ENCODE results near the gene KLK5.
"Not testable (repeated sequence)": the region's sequence is repeated elsewhere in the genome, so short reads cannot be mapped to it uniquely, and the experiment has no call there.

Gene KLK5, protein sequence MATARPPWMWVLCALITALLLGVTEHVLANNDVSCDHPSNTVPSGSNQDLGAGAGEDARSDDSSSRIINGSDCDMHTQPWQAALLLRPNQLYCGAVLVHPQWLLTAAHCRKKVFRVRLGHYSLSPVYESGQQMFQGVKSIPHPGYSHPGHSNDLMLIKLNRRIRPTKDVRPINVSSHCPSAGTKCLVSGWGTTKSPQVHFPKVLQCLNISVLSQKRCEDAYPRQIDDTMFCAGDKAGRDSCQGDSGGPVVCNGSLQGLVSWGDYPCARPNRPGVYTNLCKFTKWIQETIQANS

GRCh38 chr19:50952910-50953309 is at the start of gene KLK5:
TSS of gene KLK5 (minus strand) at chr19:50953038. CDS start at chr19:50952657, 381 bp downstream.
- DNase-seq (ENCODE audit: low spot score): no peak

DNA sequence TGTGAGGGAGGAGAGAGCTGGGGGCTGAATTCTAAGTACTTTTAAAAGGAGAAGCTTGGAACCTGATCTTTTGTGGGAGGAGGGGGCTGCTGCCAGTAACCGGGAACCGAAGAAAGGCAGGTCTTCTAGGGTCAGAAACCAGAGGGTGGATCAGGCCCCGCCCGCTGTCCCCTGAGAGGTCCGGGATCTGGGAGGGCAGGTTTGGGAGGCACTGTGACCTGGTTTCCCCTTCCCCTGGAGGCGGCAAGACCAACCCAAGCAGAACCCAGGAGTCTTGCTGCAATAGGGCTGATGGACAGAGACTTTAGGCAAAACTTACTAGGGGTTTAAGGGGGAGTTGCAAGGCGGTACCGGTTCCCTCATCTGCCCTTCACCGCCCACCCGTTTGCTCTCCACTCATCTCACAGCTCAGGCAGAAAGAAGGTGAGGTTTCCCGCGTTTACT is 49.3 kb upstream of the KLK5 start:
- no peak for DNase-seq (ENCODE audit: low spot score)

GRCh38 chr19:51001515-51001914 is 48.7 kb upstream of the KLK5 start, which contains the start of gene KLK8:
TSS of gene KLK8 (minus strand) at chr19:51001604. CDS start at chr19:51001167, 437 bp downstream.
- DNase-seq (ENCODE audit: low spot score): no peak

- no peak for DNase-seq (ENCODE audit: low spot score)
Observed at GRCh38 chr19:51000981-51001380, 48.1 kb upstream of the KLK5 start.

DNA sequence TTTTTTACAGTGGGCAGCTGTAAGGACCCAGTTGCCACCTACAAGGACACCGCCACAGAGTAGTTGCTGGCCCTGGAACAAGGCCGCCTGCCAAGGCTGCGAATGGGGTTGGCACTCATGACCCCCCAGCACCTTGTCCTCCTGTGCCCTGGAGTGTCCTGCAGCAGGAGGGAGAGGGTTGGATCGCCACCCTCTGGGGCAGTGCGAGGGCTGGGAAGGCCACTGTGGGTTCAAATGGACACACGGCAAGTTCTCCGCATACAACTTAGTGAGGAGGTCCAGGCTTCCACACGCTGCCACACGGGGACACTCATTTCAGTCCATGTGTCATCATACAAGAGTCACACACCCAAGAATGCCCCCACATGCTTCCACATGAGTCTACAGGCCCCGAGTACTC is 47.6 kb upstream of the KLK5 start:
- no peak for DNase-seq (ENCODE audit: low spot score)

DNA sequence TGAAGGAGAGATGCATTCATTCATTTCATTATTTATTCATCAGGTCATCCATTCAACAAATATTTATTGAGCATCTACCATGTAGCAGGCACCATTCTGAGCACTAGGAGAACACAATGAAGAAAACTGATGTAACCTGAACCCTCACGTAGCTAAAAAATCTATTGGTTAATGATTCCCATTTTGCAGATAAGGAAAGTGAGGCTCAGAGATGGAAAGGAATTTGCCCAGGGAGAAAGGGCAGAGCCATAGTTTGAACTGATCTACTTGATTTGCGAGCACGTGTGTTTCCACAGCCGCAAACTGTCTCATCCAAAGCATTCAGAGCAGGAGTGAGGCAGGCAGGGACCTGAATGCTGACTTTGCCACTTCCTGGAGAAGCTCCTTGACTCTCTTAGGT is 45.8 kb upstream of the KLK5 start:
- no peak for DNase-seq (ENCODE audit: low spot score)

GRCh38 chr19:50998061-50998460 is 45.2 kb upstream of the KLK5 start:
- DNase-seq (ENCODE audit: low spot score): no peak

GRCh38 chr19:50994129-50994528 is 41.3 kb upstream of the KLK5 start:
- no peak for DNase-seq (ENCODE audit: low spot score)

GRCh38 chr19:50992666-50993035 is 39.8 kb upstream of the KLK5 start:
- no peak for DNase-seq (ENCODE audit: low spot score)

DNA sequence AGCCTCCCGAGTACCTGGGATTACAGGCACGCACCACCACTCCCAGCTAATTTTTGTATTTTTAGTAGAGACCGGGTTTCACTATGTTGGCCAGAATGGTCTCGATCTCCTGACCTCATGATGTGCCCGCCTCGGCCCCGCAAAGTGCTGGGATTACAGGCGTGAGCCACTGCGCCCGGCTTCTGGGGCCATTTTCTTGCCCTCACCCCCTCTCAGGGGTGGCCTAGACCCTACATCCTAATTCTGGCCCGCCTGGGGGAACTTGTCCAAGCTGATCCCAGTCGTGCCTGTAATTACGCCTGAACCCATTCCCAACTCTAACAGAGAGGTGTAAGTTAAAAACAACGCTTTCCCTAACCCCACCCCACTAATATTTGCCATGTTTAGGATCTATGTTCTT is 31.6 kb upstream of the KLK5 start:
- DNase-seq (ENCODE audit: low spot score): not testable (repeated sequence)

GRCh38 chr19:50983625-50984292 is 30.9 kb upstream of the KLK5 start, which contains the start of gene KLK7:
TSS of gene KLK7 (minus strand) at chr19:50983917. CDS start at chr19:50982399, 1,518 bp downstream.
- no peak for DNase-seq (ENCODE audit: low spot score)

- DNase-seq (ENCODE audit: low spot score): no peak
Observed at GRCh38 chr19:50982186-50982585, 29.3 kb upstream of the KLK5 start.

- no peak for DNase-seq (ENCODE audit: low spot score)
Observed at GRCh38 chr19:50981587-50982146, 28.8 kb upstream of the KLK5 start.

- DNase-seq (ENCODE audit: low spot score): no peak
Observed at GRCh38 chr19:50980208-50980607, 27.4 kb upstream of the KLK5 start.

DNA sequence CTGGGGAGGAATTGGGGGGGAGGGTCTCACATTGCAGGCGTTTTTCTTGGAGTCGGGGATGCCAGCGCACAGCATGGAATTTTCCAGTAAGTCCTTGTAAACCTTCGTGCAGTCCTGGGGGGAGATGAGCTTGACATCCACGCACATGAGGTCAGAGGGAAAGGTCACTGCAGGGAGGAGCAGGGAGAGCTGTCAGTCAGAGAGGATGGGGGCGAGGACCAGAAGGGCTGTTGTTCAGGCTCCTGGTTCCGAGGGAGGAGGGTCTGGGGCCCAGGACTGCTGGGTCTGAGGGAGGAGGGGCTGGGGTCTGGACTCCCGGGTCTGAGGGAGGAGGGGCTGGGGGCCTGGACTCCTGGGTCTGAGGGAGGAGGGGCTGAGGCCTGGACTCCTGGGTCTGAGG is 26.9 kb upstream of the KLK5 start:
- no peak for DNase-seq (ENCODE audit: low spot score)

DNA sequence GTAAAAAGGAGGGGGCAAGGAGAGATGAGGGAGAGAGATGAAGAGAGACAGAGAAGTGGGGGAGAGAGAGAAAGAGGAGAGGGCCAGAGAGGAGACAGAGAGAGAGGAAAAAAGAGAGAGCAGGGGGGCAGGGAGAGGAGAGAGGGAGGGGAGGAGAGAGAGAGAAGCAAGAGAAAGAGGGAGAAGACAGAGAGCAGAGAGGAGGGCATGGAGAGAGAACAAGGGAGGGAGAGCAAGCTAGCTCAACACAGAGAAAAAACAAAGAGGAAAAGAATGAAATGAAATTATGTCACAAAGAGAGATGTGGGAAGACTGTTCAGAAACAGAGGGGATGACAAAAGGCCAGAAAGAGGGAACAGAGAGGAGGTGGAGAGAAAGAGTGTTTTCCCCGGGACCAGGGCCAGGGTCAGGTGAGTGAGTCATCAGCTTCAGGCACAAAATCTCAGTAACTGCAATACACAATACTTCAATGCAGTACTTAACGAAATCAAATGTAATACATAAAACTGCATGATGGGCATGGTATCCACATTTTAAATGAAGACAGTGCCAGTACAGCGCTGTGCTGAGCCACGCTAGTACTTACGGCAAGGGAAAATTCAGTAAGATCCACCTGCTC is 26.0 kb upstream of the KLK5 start:
- DNase-seq (ENCODE audit: low spot score): no peak

GRCh38 chr19:50977626-50978025 is 24.8 kb upstream of the KLK5 start:
- no peak for DNase-seq (ENCODE audit: low spot score)

GRCh38 chr19:50975766-50976165 is 22.9 kb upstream of the KLK5 start:
- DNase-seq (ENCODE audit: low spot score): no peak

GRCh38 chr19:50974702-50975556 is 22.1 kb upstream of the KLK5 start:
- DNase-seq (ENCODE audit: low spot score): no peak

DNA sequence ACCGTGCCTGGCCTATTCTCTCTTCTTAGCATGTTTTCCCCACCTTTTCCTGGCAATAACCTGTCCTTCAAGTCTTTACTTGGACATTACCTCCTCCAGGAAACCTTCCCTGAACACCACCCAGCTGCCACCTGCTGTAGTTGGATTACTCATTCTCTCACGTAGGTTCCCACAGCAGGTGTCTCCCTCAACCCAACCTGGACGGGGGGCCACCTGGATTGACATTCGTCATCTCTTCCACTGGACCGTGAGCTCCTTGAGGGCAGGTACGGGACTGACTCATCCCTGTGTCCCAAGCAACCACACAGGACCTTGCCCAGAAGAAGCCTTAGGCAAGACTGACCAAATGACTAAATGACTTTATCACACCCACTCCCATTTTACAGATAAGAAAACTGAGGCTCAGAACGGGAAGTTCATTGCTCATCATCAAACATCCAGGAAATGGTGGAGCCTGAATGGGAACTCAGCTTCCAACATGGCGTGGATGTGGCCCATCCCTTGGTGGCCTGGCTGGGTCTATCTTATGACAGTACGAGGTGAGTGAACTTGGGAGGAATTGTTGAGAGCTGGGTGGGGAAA is 20.0 kb upstream of the KLK5 start:
- no peak for DNase-seq (ENCODE audit: low spot score)

- DNase-seq (ENCODE audit: low spot score): not testable (repeated sequence)
Observed at GRCh38 chr19:50969810-50970209, 17.0 kb upstream of the KLK5 start.

DNA sequence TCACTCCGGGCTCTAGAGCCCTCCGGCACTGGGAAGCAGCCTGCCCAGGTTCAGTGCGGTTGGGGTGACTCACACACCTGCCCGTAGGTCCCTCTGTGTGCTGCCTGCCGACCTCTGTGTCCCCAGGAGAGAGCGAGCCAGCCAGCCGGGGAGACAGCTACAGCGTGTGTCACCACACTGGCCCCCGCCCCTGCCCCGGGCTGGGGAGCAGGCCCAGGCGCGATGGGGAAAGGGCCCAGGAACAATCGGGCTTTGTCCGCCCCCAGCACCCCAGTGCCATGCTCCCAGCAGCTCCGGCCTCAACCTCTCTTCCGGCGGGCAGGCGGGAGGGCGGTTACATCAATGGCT is 16.5 kb upstream of the KLK5 start, which contains the start of gene KLK6:
TSS of gene KLK6 (minus strand) at position 179 of the 348 bp plus-strand sequence. CDS start 1,487 bp downstream, outside the sequence.
- no peak for DNase-seq (ENCODE audit: low spot score)
